NCI-H345 treated with DMSO at 0.1 percent for 48 hours (cell line): ENCODE measurements around the gene MRC2.
"Not testable (repeated sequence)": the region's sequence is repeated elsewhere in the genome, so short reads cannot be mapped to it uniquely, and the experiment has no call there.

Source experiments
- DNase-seq: peaks from one replicate; lab custom pipeline; 2025; ENCODE audit not compliant: unreplicated experiment; lab: John Stamatoyannopoulos, UW

The MRC2 gene

GRCh38 chr17:62698459-62698858, 71.0 kb downstream of the MRC2 start:
- DNase-seq: not testable (repeated sequence)

- DNase-seq: no peak
These were observed 73.7 kb downstream of the MRC2 start for GRCh38 chr17:62700964-62701705.

- DNase-seq: no peak
These were observed 74.2 kb downstream of the MRC2 start for GRCh38 chr17:62701706-62702085.

- DNase-seq: no peak
These were observed 75.3 kb downstream of the MRC2 start for GRCh38 chr17:62702746-62703260.

GRCh38 chr17:62703261-62703775, 75.8 kb downstream of the MRC2 start:
- no peak for DNase-seq

- peak; percentile 62 for DNase-seq
These were observed 76.4 kb downstream of the MRC2 start for GRCh38 chr17:62703776-62704380.

GRCh38 chr17:62704381-62704971, 77.0 kb downstream of the MRC2 start:
- no peak for DNase-seq

- DNase-seq: no peak
These were observed 77.8 kb downstream of the MRC2 start for GRCh38 chr17:62705156-62705777.

- no peak for DNase-seq
These were observed 78.5 kb downstream of the MRC2 start for GRCh38 chr17:62705778-62706597.

- DNase-seq: no peak
These were observed 79.3 kb downstream of the MRC2 start for GRCh38 chr17:62706598-62707424.

GRCh38 chr17:62707425-62707739, 79.9 kb downstream of the MRC2 start:
- no peak for DNase-seq

- no peak for DNase-seq
These were observed 81.1 kb downstream of the MRC2 start for GRCh38 chr17:62708587-62708986.

GRCh38 chr17:62712171-62712581, 84.7 kb downstream of the MRC2 start:
- DNase-seq: no peak

GRCh38 chr17:62713086-62713881, 85.8 kb downstream of the MRC2 start:
- no peak for DNase-seq

GRCh38 chr17:62714016-62714777, 86.7 kb downstream of the MRC2 start:
- no peak for DNase-seq

GRCh38 chr17:62715882-62716390, 88.5 kb downstream of the MRC2 start:
- no peak for DNase-seq

GRCh38 chr17:62716834-62717588, 89.5 kb downstream of the MRC2 start:
- no peak for DNase-seq

GRCh38 chr17:62717589-62717855, 90.1 kb downstream of the MRC2 start:
- DNase-seq: no peak
